NCI-H1105 (cell line): ENCODE results near the gene JARID2.

ENCODE experiments used
- DNase-seq: peaks from one replicate; lab custom pipeline; 2025; lab: John Stamatoyannopoulos, UW

The JARID2 gene

GRCh38 chr6:15245361-15246216 is at the start of gene JARID2:
Gene JARID2, plus strand, starts transcription at chr6:15246069. Its CDS starts 471 bp downstream, at chr6:15246540.
- peak; percentile 93 for DNase-seq

GRCh38 chr6:15200087-15200486 is 45.8 kb upstream of the JARID2 start:
- no peak for DNase-seq

- DNase-seq, result no peak
These were observed 40.5 kb upstream of the JARID2 start for GRCh38 chr6:15205321-15205720.

GRCh38 chr6:15206887-15207286 is 39.0 kb upstream of the JARID2 start:
- DNase-seq, result no peak

GRCh38 chr6:15207923-15208322 is 37.9 kb upstream of the JARID2 start:
- DNase-seq, result no peak

GRCh38 chr6:15213838-15214400 is 31.9 kb upstream of the JARID2 start:
- DNase-seq, result no peak

- no peak for DNase-seq
These were observed 27.5 kb upstream of the JARID2 start for GRCh38 chr6:15218401-15218800.

- DNase-seq, result no peak
These were observed 25.8 kb upstream of the JARID2 start for GRCh38 chr6:15220062-15220461.

- DNase-seq, result no peak
These were observed 18.0 kb upstream of the JARID2 start for GRCh38 chr6:15227827-15228318.

- DNase-seq, result no peak
These were observed 15.0 kb upstream of the JARID2 start for GRCh38 chr6:15230827-15231226.

- no peak for DNase-seq
These were observed 12.9 kb upstream of the JARID2 start for GRCh38 chr6:15232836-15233510.

GRCh38 chr6:15234068-15234758 is 11.7 kb upstream of the JARID2 start:
- DNase-seq, result no peak

GRCh38 chr6:15239616-15240364 is 6.1 kb upstream of the JARID2 start:
- no peak for DNase-seq

- DNase-seq, result no peak
These were observed 3.4 kb upstream of the JARID2 start for GRCh38 chr6:15242503-15242902.

- no peak for DNase-seq
These were observed 2.8 kb upstream of the JARID2 start for GRCh38 chr6:15242937-15243614.

- no peak for DNase-seq
These were observed 1.8 kb upstream of the JARID2 start for GRCh38 chr6:15243910-15244619.

- peak; percentile 48 for DNase-seq
These were observed 1.1 kb upstream of the JARID2 start for GRCh38 chr6:15244620-15245360.

- DNase-seq, result no peak
These were observed 372 bp downstream of the JARID2 start for GRCh38 chr6:15246217-15246665.
